GM23338 (cell line): ENCODE data around the gene FAM131B. TPM values are rescaled to one million over a fixed set of nuclear protein-coding genes. Genes with fewer than 3 reads are reported as not detected.

ENCODE experiments used
- ATAC-seq: fragments of 200-7000 bp; cut with Tn5 transposase; 3 replicates; pipeline ENCODE4 v1.9.1; 2020
- DNase-seq: peaks from one replicate; pipeline ENCODE4 v3.0.0-alpha.2; 2015; ENCODE audit warnings: low spot score
- H2AFZ ChIP-seq: fragments of 200-600 bp; sonication (generic); 2 replicates; pipeline ENCODE4 v1.8.0; 2016; ENCODE audit warnings: antibody characterized with exemption, mild to moderate bottlenecking, moderate library complexity
- H3F3A ChIP-seq: fragments of 200-600 bp; sonication (generic); replicated peaks from 2 replicates; pipeline ENCODE4 v1.8.0; 2017; ENCODE audit warnings: antibody characterized with exemption, mixed run types, low read depth
- H3K27ac ChIP-seq: fragments of 200-600 bp; sonication (generic); 2 replicates; pipeline ENCODE4 v1.6.1; 2016; ENCODE audit warnings: low read depth
- H3K27me3 ChIP-seq: fragments of 200-600 bp; sonication (generic); 2 replicates; pipeline ENCODE4 v1.8.0; 2016; ENCODE audit warnings: mild to moderate bottlenecking, mixed run types, moderate library complexity; ENCODE audit not compliant: insufficient read depth
- H3K36me3 ChIP-seq: fragments of 200-600 bp; sonication (generic); 2 replicates; pipeline ENCODE4 v1.8.0; 2016; ENCODE audit warnings: mild to moderate bottlenecking; ENCODE audit not compliant: insufficient read depth
- H3K4me1 ChIP-seq: fragments of 200-600 bp; sonication (generic); 2 replicates; pipeline ENCODE4 v1.8.0; 2016; ENCODE audit warnings: mild to moderate bottlenecking, moderate library complexity; ENCODE audit not compliant: insufficient read depth
- H3K4me2 ChIP-seq: fragments of 200-600 bp; sonication (generic); 2 replicates; pipeline ENCODE4 v1.7.1; 2017; ENCODE audit warnings: mixed run types
- H3K4me3 ChIP-seq: fragments of 200-600 bp; sonication (generic); 2 replicates; pipeline ENCODE4 v1.6.1; 2016; ENCODE audit warnings: mixed run types
- H3K79me2 ChIP-seq: fragments of 200-600 bp; sonication (generic); replicated peaks from 2 replicates; pipeline ENCODE4 v1.8.0; 2017; ENCODE audit warnings: mild to moderate bottlenecking; ENCODE audit not compliant: insufficient read depth
- H3K9me2 ChIP-seq: fragments of 200-600 bp; sonication (generic); 2 replicates; pipeline ENCODE4 v1.8.0; 2017; ENCODE audit not compliant: insufficient read depth
- H4K20me1 ChIP-seq: fragments of 200-600 bp; sonication (generic); replicated peaks from 2 replicates; pipeline ENCODE4 v1.8.0; 2017; ENCODE audit warnings: mild to moderate bottlenecking; ENCODE audit not compliant: insufficient read depth
- H3K27ac Mint-ChIP-seq: 2 replicates; pipeline ENCODE4 v1.8.0; 2020; ENCODE audit warnings: inconsistent platforms, mild to moderate bottlenecking, moderate library complexity, mixed read lengths
- H3K27me3 Mint-ChIP-seq: 3 replicates; pipeline ENCODE4 v1.8.0; 2022; ENCODE audit warnings: low read depth, mild to moderate bottlenecking, moderate library complexity, mixed read lengths, inconsistent platforms; ENCODE audit not compliant: insufficient read depth, poor library complexity
- H3K36me3 Mint-ChIP-seq: 3 replicates; pipeline ENCODE4 v1.8.0; 2021; ENCODE audit warnings: low read depth, mild to moderate bottlenecking, inconsistent platforms, moderate library complexity, mixed read lengths
- H3K4me1 Mint-ChIP-seq: 3 replicates; pipeline ENCODE4 v1.8.0; 2020; ENCODE audit warnings: mild to moderate bottlenecking, inconsistent platforms, mixed read lengths
- H3K4me3 Mint-ChIP-seq: 3 replicates; pipeline ENCODE4 v1.8.0; 2021; ENCODE audit warnings: moderate library complexity, mild to moderate bottlenecking, inconsistent platforms, mixed read lengths
- H3K9me3 Mint-ChIP-seq: 3 replicates; pipeline ENCODE4 v1.8.0; 2020; ENCODE audit warnings: moderate library complexity, mild to moderate bottlenecking, inconsistent platforms, mixed read lengths
- CREB1 ChIP-seq: fragments of 250-450 bp; sonication (Bioruptor Pico); IDR thresholded peaks from 2 replicates; pipeline ENCODE4 v1.5.0; 2020; ENCODE audit warnings: low read depth, mild to moderate bottlenecking, moderate library complexity
- EZH2 ChIP-seq: fragments of 200-600 bp; sonication (generic); IDR thresholded peaks from one replicate; pipeline ENCODE4 v1.8.0; 2017; ENCODE audit warnings: antibody characterized with exemption, mild to moderate bottlenecking, low read depth; ENCODE audit not compliant: unreplicated experiment
- NANOG ChIP-seq: IDR thresholded peaks from 2 replicates; pipeline ENCODE4 v1.6.1; 2016; ENCODE audit warnings: antibody characterized with exemption, borderline replicate concordance
- POLR2AphosphoS5 ChIP-seq: IDR thresholded peaks from 2 replicates; pipeline ENCODE4 v1.6.1; 2016; ENCODE audit warnings: antibody characterized with exemption, low read depth
- polyA plus RNA-seq: library from polyadenylated mRNA; unstranded; fragments of >200 nt; fragmentation: Nextera tagmentation; extraction: Ambion mirVana; gene quantifications from 2 replicates; pipeline ENCODE4 v1.2.1, GENCODE V29; 2016
- total RNA-seq: library from RNA; depleted of rRNA; stranded (reverse); fragments of >200 nt; shearing (Covaris generic); gene quantifications from 2 replicates; pipeline ENCODE4 v1.2.3, GENCODE V29; 2014
- TF ChIP-seq, protein P1 (sequence below): IDR thresholded peaks from one replicate; pipeline ENCODE4 v1.6.1; 2018; ENCODE audit warnings: antibody characterized with exemption; ENCODE audit not compliant: unreplicated experiment
- TF ChIP-seq, protein P2 (sequence below): IDR thresholded peaks from 2 replicates; pipeline ENCODE4 v1.6.1; 2016; ENCODE audit warnings: antibody characterized with exemption
- TF ChIP-seq, protein P3 (sequence below), 2 experiments: fragments of 200-600 bp in 1 of 2; sonication (generic) in 1 of 2; conservative IDR thresholded peaks; 2 replicates each; pipeline versions ENCODE4 v1.5.1 to v1.6.1; 2016 to 2017; ENCODE audit warnings: antibody characterized with exemption in 2 of 2, low read depth in 2 of 2, mild to moderate bottlenecking in 2 of 2, moderate library complexity in 1 of 2

Gene FAM131B
- total and polyA plus RNA-seq, 2 experiments from 2014 or later: 4.7 to 30.2 TPM

DNA sequence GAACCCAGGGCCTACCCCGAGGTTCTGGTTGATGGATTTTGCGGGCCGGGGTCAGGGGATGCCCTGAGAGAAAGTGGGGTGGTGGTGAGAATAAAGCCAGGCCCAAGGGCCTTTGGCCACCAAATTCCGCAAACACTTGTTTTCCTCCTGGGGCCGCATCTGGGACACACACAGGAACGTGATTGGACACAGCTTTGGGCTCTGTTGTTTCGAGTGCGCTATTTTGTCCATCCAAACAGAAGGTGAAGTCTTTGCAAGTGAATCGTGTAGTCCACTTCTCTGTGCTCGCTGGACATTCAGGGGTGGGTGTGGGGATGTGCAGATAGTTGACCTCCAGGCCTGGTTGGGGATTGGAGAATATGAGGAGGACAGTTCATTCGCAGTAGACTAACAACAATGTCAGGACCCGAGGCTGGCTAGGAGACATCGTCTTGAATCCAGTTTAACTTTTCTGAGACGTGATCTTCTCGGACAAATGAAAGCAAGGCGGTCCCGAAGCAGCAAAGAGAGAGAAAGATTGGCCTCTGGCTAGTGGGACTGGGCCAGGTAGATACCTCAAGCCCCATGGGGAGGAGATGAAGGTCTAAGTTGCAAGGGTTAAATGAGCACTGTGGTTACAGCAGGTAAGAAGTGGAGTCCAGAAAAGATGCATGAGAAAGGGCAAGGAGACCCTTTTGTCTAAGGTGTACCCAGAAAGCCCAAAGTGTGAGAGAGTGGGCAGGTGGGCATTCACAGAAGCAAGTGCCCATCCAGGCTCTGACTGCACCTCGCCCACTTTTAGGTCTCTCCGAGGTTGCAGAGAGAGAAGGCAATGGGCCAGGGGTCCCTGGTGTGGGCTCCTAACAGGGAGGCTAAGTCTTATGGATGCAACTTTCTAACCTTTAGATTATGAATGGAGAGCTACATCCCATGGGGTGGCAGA lies 764 bp upstream of the FAM131B start (continued):
- TF ChIP-seq, protein P1, sequence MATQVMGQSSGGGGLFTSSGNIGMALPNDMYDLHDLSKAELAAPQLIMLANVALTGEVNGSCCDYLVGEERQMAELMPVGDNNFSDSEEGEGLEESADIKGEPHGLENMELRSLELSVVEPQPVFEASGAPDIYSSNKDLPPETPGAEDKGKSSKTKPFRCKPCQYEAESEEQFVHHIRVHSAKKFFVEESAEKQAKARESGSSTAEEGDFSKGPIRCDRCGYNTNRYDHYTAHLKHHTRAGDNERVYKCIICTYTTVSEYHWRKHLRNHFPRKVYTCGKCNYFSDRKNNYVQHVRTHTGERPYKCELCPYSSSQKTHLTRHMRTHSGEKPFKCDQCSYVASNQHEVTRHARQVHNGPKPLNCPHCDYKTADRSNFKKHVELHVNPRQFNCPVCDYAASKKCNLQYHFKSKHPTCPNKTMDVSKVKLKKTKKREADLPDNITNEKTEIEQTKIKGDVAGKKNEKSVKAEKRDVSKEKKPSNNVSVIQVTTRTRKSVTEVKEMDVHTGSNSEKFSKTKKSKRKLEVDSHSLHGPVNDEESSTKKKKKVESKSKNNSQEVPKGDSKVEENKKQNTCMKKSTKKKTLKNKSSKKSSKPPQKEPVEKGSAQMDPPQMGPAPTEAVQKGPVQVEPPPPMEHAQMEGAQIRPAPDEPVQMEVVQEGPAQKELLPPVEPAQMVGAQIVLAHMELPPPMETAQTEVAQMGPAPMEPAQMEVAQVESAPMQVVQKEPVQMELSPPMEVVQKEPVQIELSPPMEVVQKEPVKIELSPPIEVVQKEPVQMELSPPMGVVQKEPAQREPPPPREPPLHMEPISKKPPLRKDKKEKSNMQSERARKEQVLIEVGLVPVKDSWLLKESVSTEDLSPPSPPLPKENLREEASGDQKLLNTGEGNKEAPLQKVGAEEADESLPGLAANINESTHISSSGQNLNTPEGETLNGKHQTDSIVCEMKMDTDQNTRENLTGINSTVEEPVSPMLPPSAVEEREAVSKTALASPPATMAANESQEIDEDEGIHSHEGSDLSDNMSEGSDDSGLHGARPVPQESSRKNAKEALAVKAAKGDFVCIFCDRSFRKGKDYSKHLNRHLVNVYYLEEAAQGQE: no peak
- TF ChIP-seq, protein P2, sequence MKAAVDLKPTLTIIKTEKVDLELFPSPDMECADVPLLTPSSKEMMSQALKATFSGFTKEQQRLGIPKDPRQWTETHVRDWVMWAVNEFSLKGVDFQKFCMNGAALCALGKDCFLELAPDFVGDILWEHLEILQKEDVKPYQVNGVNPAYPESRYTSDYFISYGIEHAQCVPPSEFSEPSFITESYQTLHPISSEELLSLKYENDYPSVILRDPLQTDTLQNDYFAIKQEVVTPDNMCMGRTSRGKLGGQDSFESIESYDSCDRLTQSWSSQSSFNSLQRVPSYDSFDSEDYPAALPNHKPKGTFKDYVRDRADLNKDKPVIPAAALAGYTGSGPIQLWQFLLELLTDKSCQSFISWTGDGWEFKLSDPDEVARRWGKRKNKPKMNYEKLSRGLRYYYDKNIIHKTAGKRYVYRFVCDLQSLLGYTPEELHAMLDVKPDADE: no peak
- no peak for TF ChIP-seq EZH2
- no peak for TF ChIP-seq CREB1 (CRISPR knock-in tag)
- TF ChIP-seq, protein P3, sequence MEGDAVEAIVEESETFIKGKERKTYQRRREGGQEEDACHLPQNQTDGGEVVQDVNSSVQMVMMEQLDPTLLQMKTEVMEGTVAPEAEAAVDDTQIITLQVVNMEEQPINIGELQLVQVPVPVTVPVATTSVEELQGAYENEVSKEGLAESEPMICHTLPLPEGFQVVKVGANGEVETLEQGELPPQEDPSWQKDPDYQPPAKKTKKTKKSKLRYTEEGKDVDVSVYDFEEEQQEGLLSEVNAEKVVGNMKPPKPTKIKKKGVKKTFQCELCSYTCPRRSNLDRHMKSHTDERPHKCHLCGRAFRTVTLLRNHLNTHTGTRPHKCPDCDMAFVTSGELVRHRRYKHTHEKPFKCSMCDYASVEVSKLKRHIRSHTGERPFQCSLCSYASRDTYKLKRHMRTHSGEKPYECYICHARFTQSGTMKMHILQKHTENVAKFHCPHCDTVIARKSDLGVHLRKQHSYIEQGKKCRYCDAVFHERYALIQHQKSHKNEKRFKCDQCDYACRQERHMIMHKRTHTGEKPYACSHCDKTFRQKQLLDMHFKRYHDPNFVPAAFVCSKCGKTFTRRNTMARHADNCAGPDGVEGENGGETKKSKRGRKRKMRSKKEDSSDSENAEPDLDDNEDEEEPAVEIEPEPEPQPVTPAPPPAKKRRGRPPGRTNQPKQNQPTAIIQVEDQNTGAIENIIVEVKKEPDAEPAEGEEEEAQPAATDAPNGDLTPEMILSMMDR (conservative IDR thresholded peaks at IDR 0.05; ENCODE audit: low read depth in 2 of 2): no peak
- TF ChIP-seq NANOG: no peak

DNA sequence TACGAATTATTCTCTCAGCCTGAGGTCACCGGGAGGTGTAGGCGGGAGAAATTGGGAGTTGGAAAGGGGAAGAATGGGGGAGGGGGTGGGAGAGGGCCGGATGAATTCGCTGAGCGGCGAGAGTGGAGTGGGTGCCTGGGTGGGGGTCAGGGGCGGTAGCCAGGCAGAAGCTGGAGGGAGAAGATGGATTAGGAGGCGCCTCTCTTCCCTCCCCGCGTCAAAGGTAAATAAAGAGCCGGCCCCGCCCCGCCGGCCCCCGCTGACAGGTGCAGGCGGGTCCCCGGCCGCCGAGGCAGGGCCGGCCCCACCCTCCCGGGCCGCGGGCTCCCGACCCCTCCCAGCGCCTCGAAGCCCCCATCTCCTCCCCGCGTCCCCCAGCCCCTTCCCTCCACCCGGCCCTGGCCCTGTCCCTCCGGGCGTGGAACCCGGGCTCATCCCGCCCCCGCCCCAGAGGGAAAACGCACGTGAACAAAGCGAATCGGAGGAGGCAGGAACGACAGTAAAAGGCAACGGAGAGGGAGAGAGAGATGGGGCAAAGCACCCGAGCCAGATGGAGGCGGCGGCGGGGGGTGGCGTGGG lies 872 bp downstream of the FAM131B start:
- peaks cover 21% of the 10 kb centered on the region for H3K4me1 Mint-ChIP-seq
- H3K27ac Mint-ChIP-seq: no peak overlapping the region
- ATAC-seq (peak; percentile 70), DNase-seq (peak; percentile 69)
- TF ChIP-seq, protein P2: no peak
- no peak for TF ChIP-seq POLR2AphosphoS5
- no peaks in the 10 kb centered on the region; the same call in 1 of the 3 replicates for H3K9me3 Mint-ChIP-seq
- peaks cover 32% of the 10 kb centered on the region for H3K36me3 Mint-ChIP-seq
- Histone ChIP-seq H3K4me3 (peak overlapping the region; percentile 91), H3K27ac (peak overlapping the region; percentile 74; the same call in 1 of the 2 replicates), H2AFZ (peak overlapping the region; percentile 52; the same call in 1 of the 2 replicates), H4K20me1 (no peaks in the 10 kb centered on the region), H3K36me3 (peaks cover 11% of the 10 kb centered on the region), H3K4me1 (peaks cover 16% of the 10 kb centered on the region), H3K27me3 (peaks cover 22% of the 10 kb centered on the region), H3K4me2 (peak overlapping the region; percentile 90), H3K79me2 (no peaks in the 10 kb centered on the region), H3F3A (no peaks in the 10 kb centered on the region), H3K9me2 (no peaks in the 10 kb centered on the region; the same call in 1 of the 2 replicates)
- H3K4me3 Mint-ChIP-seq: peak overlapping the region; percentile 90
- peaks cover 21% of the 10 kb centered on the region for H3K27me3 Mint-ChIP-seq
